Smooth muscle cell of the pulmonary artery (primary cell): Measurements from ENCODE around the gene NTSR1. TPM values are rescaled to one million over a fixed set of nuclear protein-coding genes. Genes with fewer than 3 reads are reported as not detected.

Experiments used
- total RNA-seq: library from RNA; depleted of rRNA; stranded (reverse); fragments of >200 nt; gene quantifications from 2 replicates; pipeline ENCODE4 v1.2.3, GENCODE V29; 2014

The NTSR1 gene
- 0.03 and 0.07 TPM in 2 replicates for total RNA-seq

DNA sequence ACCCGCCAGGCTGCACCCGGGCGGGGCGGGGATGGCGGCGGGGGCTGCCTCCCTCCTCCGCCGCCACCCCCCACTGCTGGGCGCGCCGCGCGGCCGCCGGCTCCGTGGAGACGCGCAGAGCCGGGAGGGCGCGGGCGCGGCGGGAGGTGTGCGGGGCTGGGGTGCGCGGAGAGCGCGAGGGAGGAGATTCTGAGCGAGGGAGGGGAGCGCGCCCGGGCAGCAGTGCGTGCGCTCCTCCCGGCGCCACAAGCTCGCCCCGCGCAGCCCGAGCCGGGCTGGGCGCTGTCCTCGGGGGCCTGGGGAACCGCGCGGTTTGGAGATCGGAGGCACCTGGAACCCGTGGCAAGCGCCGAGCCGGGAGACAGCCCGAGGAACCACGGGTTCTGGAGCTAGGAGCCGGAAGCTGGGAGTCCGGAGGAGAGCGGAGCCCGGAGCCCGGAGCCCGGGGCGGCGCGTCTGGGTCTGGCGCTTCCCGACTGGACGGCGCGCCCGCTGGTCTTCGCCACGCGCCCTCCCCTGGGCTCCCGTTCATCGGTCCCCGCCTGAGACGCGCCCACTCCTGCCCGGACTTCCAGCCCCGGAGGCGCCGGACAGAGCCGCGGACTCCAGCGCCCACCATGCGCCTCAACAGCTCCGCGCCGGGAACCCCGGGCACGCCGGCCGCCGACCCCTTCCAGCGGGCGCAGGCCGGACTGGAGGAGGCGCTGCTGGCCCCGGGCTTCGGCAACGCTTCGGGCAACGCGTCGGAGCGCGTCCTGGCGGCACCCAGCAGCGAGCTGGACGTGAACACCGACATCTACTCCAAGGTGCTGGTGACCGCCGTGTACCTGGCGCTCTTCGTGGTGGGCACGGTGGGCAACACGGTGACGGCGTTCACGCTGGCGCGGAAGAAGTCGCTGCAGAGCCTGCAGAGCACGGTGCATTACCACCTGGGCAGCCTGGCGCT lies at the start of gene NTSR1:
Gene NTSR1, plus strand, starts transcription at position 246 of the 946 bp plus-strand sequence. Its CDS starts 372 bp downstream, at position 618.

GRCh38 chr20:62804627-62805154 lies 96.1 kb downstream of the NTSR1 start, which contains the start of gene OGFR:
Gene OGFR, plus strand, starts transcription at chr20:62804835. Its CDS starts 25 bp downstream, at chr20:62804860.

Other genes starting within 250 kb of the NTSR1 start
- 0.13 and 0.26 TPM in 2 replicates for gene GATA5, start 232.8 kb upstream of the NTSR1 start, total RNA-seq
- gene SLCO4A1, start 66.3 kb upstream of the NTSR1 start, total RNA-seq = 0.13 and 0.30 TPM in 2 replicates
- gene MRGBP, start 87.6 kb downstream of the NTSR1 start, total RNA-seq = 12.8 and 16.4 TPM in 2 replicates
- gene OGFR, start 96.0 kb downstream of the NTSR1 start, total RNA-seq = 22.6 and 26.8 TPM in 2 replicates
- gene COL9A3, start 108.2 kb downstream of the NTSR1 start, total RNA-seq = 0.39 and 0.50 TPM in 2 replicates
- 17.0 and 19.5 TPM in 2 replicates for gene TCFL5, start 153.0 kb downstream of the NTSR1 start, total RNA-seq
- 32.8 and 37.2 TPM in 2 replicates for gene DIDO1, start 217.7 kb downstream of the NTSR1 start, total RNA-seq
- gene GID8, start 229.3 kb downstream of the NTSR1 start, total RNA-seq = 29.0 and 35.4 TPM in 2 replicates
- 21.0 and 25.4 TPM in 2 replicates for gene SLC17A9, start 243.9 kb downstream of the NTSR1 start, total RNA-seq